A549 (cell line): ENCODE results near the gene KCNN3. TPM values are rescaled to one million over a fixed set of nuclear protein-coding genes. Genes with fewer than 3 reads are reported as not detected.

ENCODE experiments used
- ATAC-seq, 2 experiments: fragments of 200-7000 bp in 1 of 2; fragments of >200 bp in 1 of 2; cut with Nextera tagmentation in 1 of 2; cut with Tn5 transposase in 1 of 2; 3 replicates each; pipeline versions ENCODE4 v1.8.0 to v1.9.1; 2018 to 2020; ENCODE audit warnings: mild to moderate bottlenecking in 1 of 2, moderate library complexity in 1 of 2
- CTCF ChIA-PET: fragments of 300-600 bp; sonication (Branson Sonifier 250); formaldehyde crosslinking; extraction: SDS; loops from one replicate; lab custom pipeline; 2021; ENCODE audit warnings: antibody characterized with exemption, inconsistent platforms; lab: Yijun Ruan, JAX
- POLR2A ChIA-PET: fragments of 350-600 bp; formaldehyde crosslinking; extraction: SDS; loops from one replicate; lab custom pipeline; 2021; ENCODE audit warnings: antibody characterized with exemption, inconsistent platforms; lab: Yijun Ruan, JAX
- DNase-seq, 2 experiments: peaks; one replicate each; pipeline versions ENCODE4 v3.0.0 to v3.0.0-alpha.2; 2011 to 2016; ENCODE audit warnings: low read depth in 1 of 2, low spot score in 1 of 2
- FAIRE-seq: peaks from 2 replicates; lab custom pipeline; 2011; peaks lifted over from hg19 to GRCh38; lab: Jason Lieb, UNC
- H3K27ac ChIP-seq, 2 experiments: fragments of >200 bp; sonication (Bioruptor Twin); formaldehyde crosslinking; 3 replicates each; pipeline ENCODE4 v1.5.1; 2016 to 2017
- H3K4me1 ChIP-seq: fragments of >200 bp; sonication (Bioruptor Twin); formaldehyde crosslinking; 3 replicates; pipeline ENCODE4 v1.6.1; 2016
- H3K4me2 ChIP-seq: fragments of >200 bp; sonication (Bioruptor Twin); formaldehyde crosslinking; 3 replicates; pipeline ENCODE4 v1.6.1; 2016
- H3K4me3 ChIP-seq: fragments of >200 bp; sonication (Bioruptor Twin); formaldehyde crosslinking; 3 replicates; pipeline ENCODE4 v1.5.1; 2016
- H3K9me3 ChIP-seq: fragments of >200 bp; sonication (Bioruptor Twin); formaldehyde crosslinking; 3 replicates; pipeline ENCODE4 v1.6.1; 2016
- CBX2 ChIP-seq: fragments of 200-600 bp; sonication (generic); IDR thresholded peaks from 2 replicates; pipeline ENCODE4 v1.6.1; 2016; ENCODE audit warnings: low read depth, mild to moderate bottlenecking, borderline replicate concordance
- CBX8 ChIP-seq: fragments of 200-600 bp; sonication (generic); IDR thresholded peaks from 2 replicates; pipeline ENCODE4 v1.6.1; 2016
- CEBPB ChIP-seq, 2 experiments: fragments of >200 bp in 1 of 2; sonication (Bioruptor Twin) in 1 of 2; formaldehyde crosslinking in 1 of 2; IDR thresholded peaks; 2 replicates each; pipeline ENCODE4 v1.6.1; 2012 to 2016
- E2F6 ChIP-seq: IDR thresholded peaks from 2 replicates; pipeline ENCODE4 v1.6.1; 2012; ENCODE audit warnings: low read depth, borderline replicate concordance
- EP300 ChIP-seq, 2 experiments: fragments of >200 bp; sonication (Bioruptor Twin); formaldehyde crosslinking; IDR thresholded peaks; 2 replicates in 1 of 2; 3 replicates in 1 of 2; pipeline ENCODE4 v1.6.1; 2016 to 2017
- ESRRA ChIP-seq: fragments of 150-350 bp; IDR thresholded peaks from 2 replicates; pipeline ENCODE4 v1.6.1; 2014; ENCODE audit warnings: mild to moderate bottlenecking, low read length, borderline replicate concordance
- FOSB ChIP-seq: fragments of 250-450 bp; sonication (Bioruptor Pico); IDR thresholded peaks from 2 replicates; pipeline ENCODE4 v1.5.0; 2020; ENCODE audit warnings: mild to moderate bottlenecking, moderate library complexity
- FOXS1 ChIP-seq: fragments of 250-450 bp; sonication (Bioruptor Pico); IDR thresholded peaks from 2 replicates; pipeline ENCODE4 v1.5.0; 2020; ENCODE audit warnings: mild to moderate bottlenecking, moderate library complexity
- GATA3 ChIP-seq: IDR thresholded peaks from 2 replicates; pipeline ENCODE4 v1.6.1; 2012; ENCODE audit warnings: borderline replicate concordance
- HES2 ChIP-seq: fragments of >200 bp; sonication (Bioruptor Twin); formaldehyde crosslinking; IDR thresholded peaks from 2 replicates; pipeline ENCODE4 v1.6.1; 2016
- HMGXB4 ChIP-seq: fragments of 250-450 bp; sonication (Bioruptor Pico); IDR thresholded peaks from 2 replicates; pipeline ENCODE4 v1.5.0; 2021; ENCODE audit warnings: mild to moderate bottlenecking, moderate library complexity, borderline replicate concordance
- HOXB13 ChIP-seq: fragments of 250-450 bp; sonication (Bioruptor Pico); IDR thresholded peaks from 2 replicates; pipeline ENCODE4 v1.5.0; 2020; ENCODE audit warnings: low read depth, mild to moderate bottlenecking, moderate library complexity
- JUN ChIP-seq, 2 experiments: fragments of >200 bp; sonication (Bioruptor Twin); formaldehyde crosslinking; IDR thresholded peaks; 2 replicates in 1 of 2; 3 replicates in 1 of 2; pipeline ENCODE4 v1.6.1; 2016 to 2017
- PHF8 ChIP-seq: fragments of 200-600 bp; sonication (generic); IDR thresholded peaks from 2 replicates; pipeline ENCODE4 v1.6.1; 2016; ENCODE audit warnings: low read depth, mild to moderate bottlenecking, antibody characterized with exemption, moderate library complexity, borderline replicate concordance
- POLR2A ChIP-seq: IDR thresholded peaks from 2 replicates; pipeline ENCODE4 v1.6.1; 2012; ENCODE audit warnings: mild to moderate bottlenecking, low read length
- POLR2AphosphoS2 ChIP-seq: conservative IDR thresholded peaks from 2 replicates; pipeline ENCODE4 v1.6.1; 2012; ENCODE audit warnings: low read length, improper control_type of control experiment, inconsistent platforms
- RARB ChIP-seq: fragments of 250-450 bp; sonication (Bioruptor Pico); IDR thresholded peaks from 2 replicates; pipeline ENCODE4 v1.8.0; 2021; ENCODE audit warnings: mild to moderate bottlenecking, moderate library complexity
- REST ChIP-seq: fragments of 200-600 bp; sonication (generic); IDR thresholded peaks from 2 replicates; pipeline ENCODE4 v1.6.1; 2016; ENCODE audit warnings: antibody characterized with exemption, mild to moderate bottlenecking, moderate library complexity
- RFX5 ChIP-seq: fragments of 450-650 bp; IDR thresholded peaks from 2 replicates; pipeline ENCODE4 v1.7.1; 2014; ENCODE audit warnings: antibody characterized with exemption, mild to moderate bottlenecking, moderate library complexity
- SMC3 ChIP-seq: fragments of >200 bp; sonication (Bioruptor Twin); formaldehyde crosslinking; IDR thresholded peaks from 3 replicates; pipeline ENCODE4 v1.6.1; 2018; ENCODE audit warnings: inconsistent platforms
- SREBF2 ChIP-seq: fragments of 450-650 bp; IDR thresholded peaks from 2 replicates; pipeline ENCODE4 v1.6.1; 2014; ENCODE audit warnings: mild to moderate bottlenecking, moderate library complexity
- TFCP2L1 ChIP-seq: fragments of 250-450 bp; sonication (Bioruptor Pico); IDR thresholded peaks from 2 replicates; pipeline ENCODE4 v1.5.0; 2021; ENCODE audit warnings: mild to moderate bottlenecking
- WGBS: methylation state at CpG from one replicate; pipeline ENCODE4 v1.1.6; 2017; ENCODE audit errors: missing lambda C conversion rate; 5-methylcytosine and 5-hydroxymethylcytosine counted together
- polyA plus RNA-seq, 4 experiments: library from polyadenylated mRNA; depleted of rRNA in 3 of 4; stranded (reverse); fragments of >200 nt; fragmentation: RNase III in 1 of 4; extraction: RNeasy Plus Mini Kit Qiagen cat#74134 plus additional on column Dnase treatment in 1 of 4; gene quantifications; 2 replicates in 3 of 4; 3 replicates in 1 of 4; pipeline ENCODE4 v1.2.3, GENCODE V29; 2011 to 2017
- TF ChIP-seq, protein P1 (sequence below): fragments of >200 bp; sonication (Bioruptor Twin); formaldehyde crosslinking; IDR thresholded peaks from 3 replicates; pipeline ENCODE4 v1.6.1; 2016
- TF ChIP-seq, protein P2 (sequence below): fragments of 150-350 bp; IDR thresholded peaks from 2 replicates; pipeline ENCODE4 v1.6.1; 2014; ENCODE audit warnings: low read depth, mild to moderate bottlenecking, low read length

Gene KCNN3
- polyA plus RNA-seq, 2 of the 4 experiments (the other 2 are of a cell fraction) = 0.01 to 0.03 TPM

- no peak for DNase-seq
- no peak overlapping the region for H3K4me3 ChIP-seq
- no peak overlapping the region for H3K27ac ChIP-seq
- no peaks in the 10 kb centered on the region for H3K4me1 ChIP-seq
- CTCF ChIA-PET = interaction anchor here (1.0 kb wide), 1 partner anchor 8 kb away, joined by 3 read pairs; no protein-coding TSS in a partner anchor
- H3K4me2 ChIP-seq = no peak overlapping the region
- TF ChIP-seq JUN (IDR thresholded peaks at IDR 0.05) (no peak), CEBPB (IDR thresholded peaks at IDR 0.05) (no peak)
- TF ChIP-seq, all 56 proteins: peak for 0
- no peaks in the 10 kb centered on the region for H3K9me3 ChIP-seq
- FAIRE-seq (no peak), ATAC-seq (no peak)
- 0% methylated on average over 2 of the region's 2 CpGs for WGBS
- POLR2A ChIA-PET = no interaction called here
Measured at GRCh38 chr1:154816937-154817336, 53.1 kb downstream of the KCNN3 start.

- DNase-seq = no peak
- no peak for ATAC-seq
- no peak overlapping the region for H3K4me2 ChIP-seq
- 40% methylated on average over 6 of the region's 6 CpGs for WGBS
- CTCF ChIA-PET = no interaction called here
- TF ChIP-seq, protein P1, sequence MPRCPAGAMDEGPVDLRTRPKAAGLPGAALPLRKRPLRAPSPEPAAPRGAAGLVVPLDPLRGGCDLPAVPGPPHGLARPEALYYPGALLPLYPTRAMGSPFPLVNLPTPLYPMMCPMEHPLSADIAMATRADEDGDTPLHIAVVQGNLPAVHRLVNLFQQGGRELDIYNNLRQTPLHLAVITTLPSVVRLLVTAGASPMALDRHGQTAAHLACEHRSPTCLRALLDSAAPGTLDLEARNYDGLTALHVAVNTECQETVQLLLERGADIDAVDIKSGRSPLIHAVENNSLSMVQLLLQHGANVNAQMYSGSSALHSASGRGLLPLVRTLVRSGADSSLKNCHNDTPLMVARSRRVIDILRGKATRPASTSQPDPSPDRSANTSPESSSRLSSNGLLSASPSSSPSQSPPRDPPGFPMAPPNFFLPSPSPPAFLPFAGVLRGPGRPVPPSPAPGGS = no peak
- TF ChIP-seq POLR2A (no peak), FOSB (CRISPR knock-in tag) (no peak), HES2 (no peak), EP300 (IDR thresholded peaks at IDR 0.05) (no peak), SREBF2 (no peak), PHF8 (no peak), RFX5 (no peak), FOXS1 (CRISPR knock-in tag) (no peak), POLR2AphosphoS2 (no peak), HOXB13 (CRISPR knock-in tag) (no peak), HMGXB4 (CRISPR knock-in tag) (no peak), CEBPB (IDR thresholded peaks at IDR 0.05) (no peak), E2F6 (no peak), TFCP2L1 (CRISPR knock-in tag) (no peak), CBX2 (no peak), ESRRA (no peak)
- no peak overlapping the region for H3K4me3 ChIP-seq
- no peaks in the 10 kb centered on the region for H3K9me3 ChIP-seq
- no peak for FAIRE-seq
- no peak overlapping the region for H3K27ac ChIP-seq
- H3K4me1 ChIP-seq = no peaks in the 10 kb centered on the region
- POLR2A ChIA-PET = no interaction called here
Measured at GRCh38 chr1:154816369-154816768, 53.7 kb downstream of the KCNN3 start.

DNA sequence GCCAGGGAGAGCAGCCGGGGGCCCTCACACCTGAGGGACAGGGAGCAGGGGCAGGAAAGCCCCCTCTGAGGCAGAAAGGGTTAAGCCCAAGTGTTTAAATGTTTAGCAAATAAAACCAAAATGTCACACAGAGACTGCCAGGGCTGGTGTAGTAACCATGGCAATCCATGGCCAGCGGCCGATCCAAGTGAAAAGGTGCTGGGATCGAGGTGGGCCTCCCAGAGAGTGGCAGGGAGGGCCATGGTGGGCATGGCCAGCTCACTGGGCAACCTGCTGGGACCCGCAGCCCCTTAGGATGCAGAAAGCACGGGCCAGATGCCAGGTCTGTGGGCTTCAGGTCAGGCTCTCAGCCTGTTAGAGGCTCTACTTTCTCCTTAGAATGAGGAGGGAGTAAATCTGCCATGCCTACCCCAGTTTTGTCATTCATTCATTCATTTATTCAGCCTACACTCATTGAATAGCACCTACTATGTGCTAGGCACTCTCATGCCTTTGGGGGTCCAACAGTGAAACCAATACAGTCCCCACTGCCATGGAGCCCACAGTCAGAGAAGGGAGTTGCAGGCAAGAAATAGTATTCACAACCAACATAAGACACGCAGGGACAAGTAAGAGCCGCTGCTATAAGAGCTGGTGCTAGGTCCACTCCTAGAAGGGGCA, 56.1 kb downstream of the KCNN3 start:
- H3K27ac ChIP-seq = no peak overlapping the region
- POLR2A ChIA-PET = no interaction called here
- no peak for TF ChIP-seq SMC3
- no peak for TF ChIP-seq REST
- TF ChIP-seq HMGXB4 (CRISPR knock-in tag) = no peak
- no peak for TF ChIP-seq GATA3
- TF ChIP-seq CBX8 = no peak
- TF ChIP-seq, protein P2, sequence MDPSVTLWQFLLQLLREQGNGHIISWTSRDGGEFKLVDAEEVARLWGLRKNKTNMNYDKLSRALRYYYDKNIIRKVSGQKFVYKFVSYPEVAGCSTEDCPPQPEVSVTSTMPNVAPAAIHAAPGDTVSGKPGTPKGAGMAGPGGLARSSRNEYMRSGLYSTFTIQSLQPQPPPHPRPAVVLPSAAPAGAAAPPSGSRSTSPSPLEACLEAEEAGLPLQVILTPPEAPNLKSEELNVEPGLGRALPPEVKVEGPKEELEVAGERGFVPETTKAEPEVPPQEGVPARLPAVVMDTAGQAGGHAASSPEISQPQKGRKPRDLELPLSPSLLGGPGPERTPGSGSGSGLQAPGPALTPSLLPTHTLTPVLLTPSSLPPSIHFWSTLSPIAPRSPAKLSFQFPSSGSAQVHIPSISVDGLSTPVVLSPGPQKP = no peak
- TF ChIP-seq RARB (CRISPR knock-in tag) = no peak

More for the DNA sequence above, 56.1 kb downstream of the KCNN3 start:
- no peak for DNase-seq
- CTCF ChIA-PET = interaction anchor here (1.1 to 1.7 kb wide), 4 partner anchors 8 to 280 kb away, joined by 3 to 5 read pairs (median 4); no protein-coding TSS in a partner anchor
- no peak for FAIRE-seq
- Histone ChIP-seq H3K4me1 (no peaks in the 10 kb centered on the region; the same call in 2 of the 3 replicates), H3K4me2 (no peak overlapping the region), H3K4me3 (no peak overlapping the region), H3K9me3 (no peaks in the 10 kb centered on the region)
- WGBS = 73% methylated on average over 8 of the region's 8 CpGs
- ATAC-seq = no peak
